IMR-90 (cell line): ENCODE data around the gene BCL2L11. TPM values are rescaled to one million over a fixed set of nuclear protein-coding genes. Genes with fewer than 3 reads are reported as not detected.

Source experiments
- ATAC-seq: fragments of 200-7000 bp; cut with Tn5 transposase; 2 replicates; pipeline ENCODE4 v1.9.1; 2020; ENCODE audit warnings: low read depth, mild to moderate bottlenecking, moderate library complexity
- BruUV-seq: library from RNA; stranded (reverse); fragments of 400-500 nt; replicated peaks from 2 replicates; lab custom pipeline; 2021; lab: Mats Ljungman, UMichigan
- CTCF ChIA-PET: fragments of 300-600 bp; formaldehyde crosslinking; extraction: SDS; loops from one replicate; lab custom pipeline; 2021; ENCODE audit warnings: antibody characterized with exemption; lab: Yijun Ruan, JAX
- POLR2A ChIA-PET: fragments of 300-600 bp; sonication (Branson Sonifier 250); formaldehyde crosslinking; loops from one replicate; lab custom pipeline; 2022; ENCODE audit warnings: antibody characterized with exemption; ENCODE audit not compliant: unreplicated experiment; lab: Charles Lee
- DNase-seq: peaks from one replicate; pipeline ENCODE4 v3.0.0; 2013
- H2AFZ ChIP-seq: replicated peaks from 2 replicates; pipeline ENCODE3; 2013; ENCODE audit warnings: low read length, mild to moderate bottlenecking; ENCODE audit not compliant: poor library complexity
- H2AK5ac ChIP-seq: 2 replicates; pipeline ENCODE4 v1.6.1; 2013; ENCODE audit warnings: low read depth, low read length, inconsistent platforms
- H2AK9ac ChIP-seq: replicated peaks from 2 replicates; pipeline ENCODE3; 2013; ENCODE audit warnings: mild to moderate bottlenecking, low read depth, low read length, moderate library complexity; ENCODE audit not compliant: poor library complexity
- H2BK120ac ChIP-seq: 2 replicates; pipeline ENCODE4 v1.6.1; 2013; ENCODE audit warnings: low read depth, low read length, inconsistent platforms
- H2BK15ac ChIP-seq: 3 replicates; pipeline ENCODE4 v1.6.1; 2013; ENCODE audit warnings: low read depth, low read length, inconsistent platforms
- H2BK20ac ChIP-seq: 2 replicates; pipeline ENCODE4 v1.6.1; 2013; ENCODE audit warnings: low read depth, mild to moderate bottlenecking, inconsistent platforms, low read length, moderate library complexity
- H2BK5ac ChIP-seq: 2 replicates; pipeline ENCODE4 v1.6.1; 2013; ENCODE audit warnings: mild to moderate bottlenecking, low read depth, low read length, inconsistent platforms; ENCODE audit not compliant: poor library complexity, severe bottlenecking
- H3K14ac ChIP-seq: replicated peaks from 2 replicates; pipeline ENCODE4 v1.6.1; 2013; ENCODE audit warnings: low read depth, low read length, inconsistent platforms
- H3K18ac ChIP-seq: 2 replicates; pipeline ENCODE4 v1.6.1; 2013; ENCODE audit warnings: low read depth, low read length, control low read depth
- H3K23ac ChIP-seq: 2 replicates; pipeline ENCODE4 v1.6.1; 2013; ENCODE audit warnings: low read depth, low read length, inconsistent platforms
- H3K27ac ChIP-seq: 2 replicates; pipeline ENCODE4 v1.5.1; 2013; ENCODE audit warnings: mild to moderate bottlenecking, control low read depth, low read length; ENCODE audit not compliant: insufficient read depth
- H3K27me3 ChIP-seq: 2 replicates; pipeline ENCODE4 v1.6.1; 2013; ENCODE audit warnings: low read length; ENCODE audit not compliant: control insufficient read depth, insufficient read depth
- H3K36me3 ChIP-seq: 2 replicates; pipeline ENCODE4 v1.6.1; 2013; ENCODE audit warnings: low read length, mixed read lengths; ENCODE audit not compliant: control insufficient read depth, insufficient read depth
- H3K4ac ChIP-seq: 2 replicates; pipeline ENCODE4 v1.6.1; 2013; ENCODE audit warnings: low read depth, low read length, inconsistent platforms
- H3K4me1 ChIP-seq: 2 replicates; pipeline ENCODE4 v1.6.1; 2013; ENCODE audit warnings: low read length, mixed read lengths; ENCODE audit not compliant: control insufficient read depth, insufficient read depth
- H3K4me2 ChIP-seq: 2 replicates; pipeline ENCODE4 v1.6.1; 2013; ENCODE audit warnings: low read depth, mild to moderate bottlenecking, control low read depth, low read length, moderate library complexity
- H3K4me3 ChIP-seq: 2 replicates; pipeline ENCODE4 v1.5.1; 2013; ENCODE audit warnings: low read depth, mild to moderate bottlenecking, control low read depth, low read length, moderate library complexity; ENCODE audit not compliant: insufficient read depth
- H3K56ac ChIP-seq: 2 replicates; pipeline ENCODE4 v1.6.1; 2013; ENCODE audit warnings: low read length, inconsistent platforms; ENCODE audit not compliant: insufficient read depth; ENCODE audit errors: extremely low read depth
- H3K79me1 ChIP-seq, 2 experiments: 2 replicates each; pipeline ENCODE4 v1.6.1; 2013; ENCODE audit warnings: low read length in 2 of 2, inconsistent platforms in 1 of 2, low read depth in 1 of 2
- H3K9ac ChIP-seq: 2 replicates; pipeline ENCODE4 v1.6.1; 2013; ENCODE audit warnings: low read depth, low read length, control low read depth
- H3K9me1 ChIP-seq: 2 replicates; pipeline ENCODE4 v1.6.1; 2013; ENCODE audit warnings: low read length, inconsistent platforms; ENCODE audit not compliant: insufficient read depth
- H3K9me3 ChIP-seq: 2 replicates; pipeline ENCODE4 v1.6.1; 2013; ENCODE audit warnings: low read length; ENCODE audit not compliant: control insufficient read depth, insufficient read depth
- H4K20me1 ChIP-seq: 2 replicates; pipeline ENCODE4 v1.6.1; 2013; ENCODE audit warnings: low read length, inconsistent platforms; ENCODE audit not compliant: insufficient read depth
- H4K5ac ChIP-seq: 2 replicates; pipeline ENCODE4 v1.6.1; 2013; ENCODE audit warnings: mild to moderate bottlenecking, low read depth, low read length, control low read depth
- H4K8ac ChIP-seq, 2 experiments: 2 replicates each; pipeline ENCODE4 v1.6.1; 2013; ENCODE audit warnings: low read depth in 2 of 2, low read length in 2 of 2, control low read depth in 1 of 2, inconsistent platforms in 1 of 2
- H4K91ac ChIP-seq: 2 replicates; pipeline ENCODE4 v1.6.1; 2013; ENCODE audit warnings: low read depth, low read length, inconsistent platforms; ENCODE audit not compliant: insufficient read depth
- BHLHE40 ChIP-seq: fragments of 150-350 bp; IDR thresholded peaks from 2 replicates; pipeline ENCODE4 v1.6.1; 2016; ENCODE audit warnings: mild to moderate bottlenecking, low read depth, low read length
- CEBPB ChIP-seq: IDR thresholded peaks from 2 replicates; pipeline ENCODE4 v1.6.1; 2012; ENCODE audit warnings: low read depth, low read length, improper control_type of control experiment
- CHD1 ChIP-seq: IDR thresholded peaks from 2 replicates; pipeline ENCODE4 v1.6.1; 2012; ENCODE audit warnings: low read depth, low read length, improper control_type of control experiment
- ELK1 ChIP-seq: fragments of 150-350 bp; IDR thresholded peaks from 2 replicates; pipeline ENCODE4 v1.6.1; 2016; ENCODE audit warnings: low read depth, mild to moderate bottlenecking, low read length, moderate library complexity, borderline replicate concordance
- FOS ChIP-seq: fragments of 150-350 bp; IDR thresholded peaks from 2 replicates; pipeline ENCODE4 v1.6.1; 2016; ENCODE audit warnings: low read depth, low read length
- MAFK ChIP-seq: IDR thresholded peaks from 2 replicates; pipeline ENCODE4 v1.6.1; 2012; ENCODE audit warnings: low read depth, low read length, improper control_type of control experiment
- MAZ ChIP-seq: IDR thresholded peaks from 2 replicates; pipeline ENCODE4 v1.6.1; 2012; ENCODE audit warnings: low read depth, mild to moderate bottlenecking, low read length, improper control_type of control experiment, moderate library complexity, borderline replicate concordance
- MXI1 ChIP-seq: IDR thresholded peaks from 2 replicates; pipeline ENCODE4 v1.6.1; 2012; ENCODE audit warnings: low read depth, mild to moderate bottlenecking, low read length, moderate library complexity, borderline replicate concordance
- NFE2L2 ChIP-seq: fragments of 150-350 bp; IDR thresholded peaks from 2 replicates; pipeline ENCODE4 v1.6.1; 2016; ENCODE audit warnings: low read depth, mild to moderate bottlenecking, low read length
- POLR2A ChIP-seq: IDR thresholded peaks from 2 replicates; pipeline ENCODE4 v1.6.1; 2012; ENCODE audit warnings: mild to moderate bottlenecking, low read depth, low read length
- RAD21 ChIP-seq: IDR thresholded peaks from 2 replicates; pipeline ENCODE4 v1.6.1; 2012; ENCODE audit warnings: low read length, improper control_type of control experiment
- RCOR1 ChIP-seq: IDR thresholded peaks from 2 replicates; pipeline ENCODE4 v1.6.1; 2012; ENCODE audit warnings: mild to moderate bottlenecking, low read length, improper control_type of control experiment; ENCODE audit not compliant: insufficient replicate concordance
- RFX5 ChIP-seq: IDR thresholded peaks from 2 replicates; pipeline ENCODE4 v1.8.0; 2012; ENCODE audit warnings: low read depth, mild to moderate bottlenecking, low read length, moderate library complexity
- SMC3 ChIP-seq: fragments of 150-350 bp; IDR thresholded peaks from 2 replicates; pipeline ENCODE4 v1.6.1; 2016; ENCODE audit warnings: low read depth, mild to moderate bottlenecking, antibody characterized with exemption, low read length, moderate library complexity
- WGBS, 2 experiments: methylation state at CpG; one replicate each; pipeline versions ENCODE4 v1.1.5 to v1.1.7; 2013; ENCODE audit warnings: missing lambda C conversion rate in 2 of 2; ENCODE audit not compliant: insufficient read length in 1 of 2; ENCODE audit errors: extremely low coverage in 2 of 2; 5-methylcytosine and 5-hydroxymethylcytosine counted together
- dilution Hi-C: fragments of 300-500 bp; cut with HindIII; formaldehyde crosslinking; loops from one replicate; pipeline ENCODE4 v1.14.3; 2018; ENCODE audit warnings: low sequenced_read_pairs; ENCODE audit not compliant: unreplicated experiment
- in situ Hi-C: fragments of 300-500 bp; cut with MboI; formaldehyde crosslinking; loops from 3 replicates; pipeline ENCODE4 v1.14.3; 2019; ENCODE audit warnings: low sequenced_read_pairs, inconsistent platforms, mixed read lengths
- intact Hi-C: fragments of 100-400 bp; cut with micrococcal nuclease; formaldehyde crosslinking; loops from 2 replicates; pipeline ENCODE4 v1.10.0; 2022
- polyA plus RNA-seq, 3 experiments: library from polyadenylated mRNA; depleted of rRNA; stranded (reverse); fragments of >200 nt; gene quantifications; 2 replicates each; pipeline ENCODE4 v1.2.3, GENCODE V29; 2012; ENCODE audit warnings: low replicate concordance in 1 of 3
- total RNA-seq: library from RNA; depleted of rRNA; stranded (reverse); fragments of >200 nt; gene quantifications from 2 replicates; pipeline ENCODE4 v1.2.3, GENCODE V29; 2012
- TF ChIP-seq, protein P1 (sequence below): fragments of 150-350 bp; IDR thresholded peaks from 2 replicates; pipeline ENCODE4 v1.6.1; 2017; ENCODE audit warnings: mild to moderate bottlenecking, antibody characterized with exemption, low read length, low read depth
- TF ChIP-seq, protein P2 (sequence below): conservative IDR thresholded peaks from 2 replicates; pipeline ENCODE4 v1.5.1; 2012; ENCODE audit warnings: mild to moderate bottlenecking, low read depth, low read length, improper control_type of control experiment

BCL2L11 gene
- total and polyA plus RNA-seq, 2 of the 4 experiments (the other 2 are of a cell fraction), result 1.1 to 1.7 TPM

GRCh38 chr2:111173856-111174255 lies 53.1 kb downstream of the BCL2L11 start:
- CTCF ChIA-PET, result no interaction called here
- H3K79me1 ChIP-seq, result no peaks in the 10 kb centered on the region
- no peak overlapping the region for H2BK120ac ChIP-seq
- POLR2A ChIA-PET, result no interaction called here
- no TSS peak for BruUV-seq
- no peak overlapping the region for H2AK5ac ChIP-seq
- H3K14ac ChIP-seq, result no peak overlapping the region
- no peak overlapping the region for H3K56ac ChIP-seq
- no peak overlapping the region for H3K4me3 ChIP-seq
- H3K9me1 ChIP-seq, result peaks cover 12% of the 10 kb centered on the region
- no peaks in the 10 kb centered on the region for H3K36me3 ChIP-seq
- H3K4me2 ChIP-seq, result no peak overlapping the region
- peaks cover 3% of the 10 kb centered on the region; the same call in 1 of the 2 replicates for H3K4me1 ChIP-seq
- no peak for ATAC-seq
- no peaks in the 10 kb centered on the region for H3K9me3 ChIP-seq
- H2BK5ac ChIP-seq, result no peak overlapping the region
- H3K9ac ChIP-seq, result no peak overlapping the region
- no peak overlapping the region for H4K91ac ChIP-seq
- no peak overlapping the region for H4K8ac ChIP-seq
- intact Hi-C loops (no loop called here), dilution Hi-C loops (no loop called here), in situ Hi-C loops (no loop called here)
- H4K20me1 ChIP-seq, result no peaks in the 10 kb centered on the region
- H3K4ac ChIP-seq, result no peak overlapping the region
- H3K27me3 ChIP-seq, result peaks cover 47% of the 10 kb centered on the region
- 100% methylated on average over 3 of the region's 6 CpGs; no CpG with 5 or more reads in 1 of the 2 experiments for WGBS, 2 experiments
- H4K5ac ChIP-seq, result no peak overlapping the region
- H2AFZ ChIP-seq, result no peak overlapping the region
- no peak overlapping the region for H3K18ac ChIP-seq
- no peak overlapping the region for H2AK9ac ChIP-seq
- no peak overlapping the region for H3K27ac ChIP-seq
- no peak for DNase-seq
- H2BK20ac ChIP-seq, result no peak overlapping the region
- no peak overlapping the region for H3K23ac ChIP-seq
- TF ChIP-seq MAFK (no peak), RAD21 (no peak), ELK1 (no peak), RCOR1 (no peak), FOS (no peak), CHD1 (no peak), SMC3 (no peak), MAZ (no peak), CEBPB (no peak), MXI1 (no peak), POLR2A (no peak), BHLHE40 (no peak), RFX5 (no peak), NFE2L2 (no peak)
- TF ChIP-seq, protein P1, sequence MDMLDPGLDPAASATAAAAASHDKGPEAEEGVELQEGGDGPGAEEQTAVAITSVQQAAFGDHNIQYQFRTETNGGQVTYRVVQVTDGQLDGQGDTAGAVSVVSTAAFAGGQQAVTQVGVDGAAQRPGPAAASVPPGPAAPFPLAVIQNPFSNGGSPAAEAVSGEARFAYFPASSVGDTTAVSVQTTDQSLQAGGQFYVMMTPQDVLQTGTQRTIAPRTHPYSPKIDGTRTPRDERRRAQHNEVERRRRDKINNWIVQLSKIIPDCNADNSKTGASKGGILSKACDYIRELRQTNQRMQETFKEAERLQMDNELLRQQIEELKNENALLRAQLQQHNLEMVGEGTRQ, result no peak
- TF ChIP-seq, protein P2, sequence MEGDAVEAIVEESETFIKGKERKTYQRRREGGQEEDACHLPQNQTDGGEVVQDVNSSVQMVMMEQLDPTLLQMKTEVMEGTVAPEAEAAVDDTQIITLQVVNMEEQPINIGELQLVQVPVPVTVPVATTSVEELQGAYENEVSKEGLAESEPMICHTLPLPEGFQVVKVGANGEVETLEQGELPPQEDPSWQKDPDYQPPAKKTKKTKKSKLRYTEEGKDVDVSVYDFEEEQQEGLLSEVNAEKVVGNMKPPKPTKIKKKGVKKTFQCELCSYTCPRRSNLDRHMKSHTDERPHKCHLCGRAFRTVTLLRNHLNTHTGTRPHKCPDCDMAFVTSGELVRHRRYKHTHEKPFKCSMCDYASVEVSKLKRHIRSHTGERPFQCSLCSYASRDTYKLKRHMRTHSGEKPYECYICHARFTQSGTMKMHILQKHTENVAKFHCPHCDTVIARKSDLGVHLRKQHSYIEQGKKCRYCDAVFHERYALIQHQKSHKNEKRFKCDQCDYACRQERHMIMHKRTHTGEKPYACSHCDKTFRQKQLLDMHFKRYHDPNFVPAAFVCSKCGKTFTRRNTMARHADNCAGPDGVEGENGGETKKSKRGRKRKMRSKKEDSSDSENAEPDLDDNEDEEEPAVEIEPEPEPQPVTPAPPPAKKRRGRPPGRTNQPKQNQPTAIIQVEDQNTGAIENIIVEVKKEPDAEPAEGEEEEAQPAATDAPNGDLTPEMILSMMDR, result no peak
- no peak overlapping the region for H2BK15ac ChIP-seq
